ENCODE results near the gene GIMAP7.
"Not testable (repeated sequence)": the region's sequence is repeated elsewhere in the genome, so short reads cannot be mapped to it uniquely, and the experiment has no call there.

The GIMAP7 gene

DNA sequence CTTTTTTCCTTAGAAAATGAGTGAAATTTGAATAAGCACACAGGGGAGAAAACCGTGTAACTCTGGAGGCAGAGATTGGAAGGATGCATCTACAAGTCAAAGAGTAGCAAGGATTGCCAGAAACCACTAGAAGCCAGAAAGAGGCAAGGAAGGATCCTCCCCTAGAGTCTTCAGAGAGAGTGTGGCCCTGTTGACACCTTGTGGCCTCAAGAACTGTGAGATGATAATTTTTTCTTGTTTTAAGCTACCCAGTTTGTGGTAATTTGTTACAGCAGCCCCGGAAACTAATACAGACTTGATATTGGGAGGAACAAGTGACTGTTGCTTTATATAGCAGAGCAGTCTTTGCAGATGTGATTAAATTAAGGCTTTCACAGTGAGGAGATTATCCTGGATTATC is 3.6 kb upstream of the GIMAP7 start:
- no peak overlapping the region for H3K4me3 ChIP-seq (replicated peaks in 1 of 2; ENCODE audit: low read depth in 2 of 2, low read length in 2 of 2)
- no peak for DNase-seq (ENCODE audit: low read depth in 2 of 2)
- TF ChIP-seq, protein P1, sequence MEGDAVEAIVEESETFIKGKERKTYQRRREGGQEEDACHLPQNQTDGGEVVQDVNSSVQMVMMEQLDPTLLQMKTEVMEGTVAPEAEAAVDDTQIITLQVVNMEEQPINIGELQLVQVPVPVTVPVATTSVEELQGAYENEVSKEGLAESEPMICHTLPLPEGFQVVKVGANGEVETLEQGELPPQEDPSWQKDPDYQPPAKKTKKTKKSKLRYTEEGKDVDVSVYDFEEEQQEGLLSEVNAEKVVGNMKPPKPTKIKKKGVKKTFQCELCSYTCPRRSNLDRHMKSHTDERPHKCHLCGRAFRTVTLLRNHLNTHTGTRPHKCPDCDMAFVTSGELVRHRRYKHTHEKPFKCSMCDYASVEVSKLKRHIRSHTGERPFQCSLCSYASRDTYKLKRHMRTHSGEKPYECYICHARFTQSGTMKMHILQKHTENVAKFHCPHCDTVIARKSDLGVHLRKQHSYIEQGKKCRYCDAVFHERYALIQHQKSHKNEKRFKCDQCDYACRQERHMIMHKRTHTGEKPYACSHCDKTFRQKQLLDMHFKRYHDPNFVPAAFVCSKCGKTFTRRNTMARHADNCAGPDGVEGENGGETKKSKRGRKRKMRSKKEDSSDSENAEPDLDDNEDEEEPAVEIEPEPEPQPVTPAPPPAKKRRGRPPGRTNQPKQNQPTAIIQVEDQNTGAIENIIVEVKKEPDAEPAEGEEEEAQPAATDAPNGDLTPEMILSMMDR (IDR thresholded peaks at IDR 0.05; ENCODE audit: low read depth, low read length) = no peak

DNA sequence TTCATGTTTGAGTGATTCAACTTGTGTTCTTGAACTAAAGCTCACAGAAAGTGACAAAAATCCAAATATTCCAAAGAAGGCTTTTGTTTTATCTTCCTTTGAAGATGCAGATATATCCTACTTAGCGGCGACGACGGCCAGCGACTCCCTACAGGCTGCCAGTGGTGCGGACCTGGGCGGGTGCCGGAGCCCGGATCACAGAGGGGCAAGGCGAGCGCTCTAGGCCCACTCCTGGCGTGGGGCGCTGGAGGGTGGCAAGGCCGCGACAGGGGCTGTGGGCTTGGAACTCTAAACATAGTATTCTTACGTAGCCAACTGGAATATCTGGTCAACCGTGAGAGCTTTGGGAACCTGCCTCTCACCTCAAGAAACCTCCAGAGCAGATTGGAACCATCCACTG is 914 bp upstream of the GIMAP7 start:
- H3K4me3 ChIP-seq (replicated peaks in 1 of 2; ENCODE audit: low read depth in 2 of 2, low read length in 2 of 2) = no peak overlapping the region
- no peak for DNase-seq (ENCODE audit: low read depth in 2 of 2)
- TF ChIP-seq, protein P1 (IDR thresholded peaks at IDR 0.05; ENCODE audit: low read depth, low read length) = no peak

DNA sequence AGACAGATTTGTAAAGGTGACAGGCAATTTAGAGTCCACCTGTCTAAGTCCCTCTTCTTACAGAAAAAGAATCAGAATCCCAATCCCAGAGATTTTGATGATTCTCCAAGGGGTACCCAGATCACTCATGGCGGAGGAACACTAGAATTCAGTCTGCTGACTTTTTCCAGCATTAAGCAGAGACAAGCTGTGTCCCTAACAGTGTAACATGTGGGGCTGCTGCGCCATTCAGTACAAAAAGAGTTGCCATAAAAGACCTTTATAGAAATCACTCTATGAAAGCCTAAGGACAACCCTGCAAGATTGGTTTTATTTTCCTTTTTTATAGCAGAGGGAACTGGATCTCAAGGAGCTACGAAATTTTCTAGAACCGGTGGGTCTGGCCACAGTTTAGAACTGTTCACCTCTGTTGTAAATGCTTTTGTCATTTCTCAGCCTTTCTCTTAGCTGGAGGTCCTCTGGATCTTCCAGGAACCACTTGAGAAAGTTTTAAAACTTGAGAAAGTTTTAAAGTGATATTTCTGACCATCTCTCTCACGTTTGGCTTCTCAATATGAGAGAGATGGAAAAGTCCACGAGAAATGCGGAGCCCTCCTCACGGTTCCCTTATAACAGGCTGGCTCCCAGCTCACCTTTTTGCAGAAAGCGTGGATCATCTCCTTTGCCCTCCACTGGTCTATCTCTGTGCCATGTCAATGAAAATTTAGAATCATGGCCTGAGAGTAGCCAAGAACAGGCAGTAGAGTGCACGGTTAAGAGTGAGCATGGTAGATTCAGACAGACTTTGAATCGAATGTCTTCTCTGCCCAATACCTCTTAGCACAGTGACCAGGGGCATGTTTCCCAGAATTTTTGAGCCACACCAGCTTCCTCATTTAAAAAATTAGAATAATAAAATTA is 826 bp downstream of the GIMAP7 start:
- TF ChIP-seq, protein P1 (IDR thresholded peaks at IDR 0.05; ENCODE audit: low read depth, low read length) = no peak
- DNase-seq (ENCODE audit: low read depth in 2 of 2) = no peak
- H3K4me3 ChIP-seq (replicated peaks in 1 of 2; ENCODE audit: low read depth in 2 of 2, low read length in 2 of 2) = no peak overlapping the region

- H3K4me3 ChIP-seq (replicated peaks in 1 of 2; ENCODE audit: low read depth in 2 of 2, low read length in 2 of 2) = no peak overlapping the region
- TF ChIP-seq, protein P1 (IDR thresholded peaks at IDR 0.05; ENCODE audit: low read depth, low read length) = no peak
- no peak for DNase-seq (ENCODE audit: low read depth in 2 of 2)
These were observed 2.5 kb downstream of the GIMAP7 start for GRCh38 chr7:150516956-150517745.

DNA sequence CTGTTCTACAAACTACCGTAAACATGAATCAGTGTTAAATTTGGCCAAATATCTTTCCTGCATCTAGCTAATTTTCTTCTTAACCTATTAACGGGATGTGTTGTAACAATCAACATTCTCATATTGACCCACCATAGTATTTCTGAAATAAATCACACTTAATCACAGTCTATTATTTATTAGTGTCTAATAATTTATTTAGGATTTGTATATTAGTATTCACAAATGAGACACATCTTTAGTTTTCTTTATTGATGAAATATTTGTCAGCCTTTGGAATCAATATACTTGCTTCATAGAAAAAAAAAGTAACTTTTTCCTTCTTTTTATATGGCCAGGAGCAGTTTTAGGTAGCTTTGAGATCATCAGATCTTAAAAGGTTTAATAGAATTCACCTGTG is 4.6 kb downstream of the GIMAP7 start:
- TF ChIP-seq, protein P1 (IDR thresholded peaks at IDR 0.05; ENCODE audit: low read depth, low read length) = no peak
- no peak overlapping the region for H3K4me3 ChIP-seq (replicated peaks in 1 of 2; ENCODE audit: low read depth in 2 of 2, low read length in 2 of 2)

DNA sequence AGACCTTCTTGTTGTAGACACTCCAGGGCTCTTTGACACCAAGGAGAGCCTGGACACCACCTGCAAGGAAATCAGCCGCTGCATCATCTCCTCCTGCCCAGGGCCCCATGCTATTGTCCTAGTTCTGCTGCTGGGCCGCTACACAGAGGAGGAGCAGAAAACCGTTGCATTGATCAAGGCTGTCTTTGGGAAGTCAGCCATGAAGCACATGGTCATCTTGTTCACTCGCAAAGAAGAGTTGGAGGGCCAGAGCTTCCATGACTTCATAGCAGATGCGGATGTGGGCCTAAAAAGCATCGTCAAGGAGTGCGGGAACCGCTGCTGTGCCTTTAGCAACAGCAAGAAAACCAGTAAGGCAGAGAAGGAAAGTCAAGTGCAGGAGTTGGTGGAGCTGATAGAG is 5.5 kb downstream of the GIMAP7 start:
- H3K4me3 ChIP-seq (replicated peaks in 1 of 2; ENCODE audit: low read depth in 2 of 2, low read length in 2 of 2) = no peak overlapping the region
- no peak for DNase-seq (ENCODE audit: low read depth in 2 of 2)
- TF ChIP-seq, protein P1 (IDR thresholded peaks at IDR 0.05; ENCODE audit: low read depth, low read length) = no peak

More for the DNA sequence above, 4.6 kb downstream of the GIMAP7 start:
- no peak for DNase-seq (ENCODE audit: low read depth in 2 of 2)

DNA sequence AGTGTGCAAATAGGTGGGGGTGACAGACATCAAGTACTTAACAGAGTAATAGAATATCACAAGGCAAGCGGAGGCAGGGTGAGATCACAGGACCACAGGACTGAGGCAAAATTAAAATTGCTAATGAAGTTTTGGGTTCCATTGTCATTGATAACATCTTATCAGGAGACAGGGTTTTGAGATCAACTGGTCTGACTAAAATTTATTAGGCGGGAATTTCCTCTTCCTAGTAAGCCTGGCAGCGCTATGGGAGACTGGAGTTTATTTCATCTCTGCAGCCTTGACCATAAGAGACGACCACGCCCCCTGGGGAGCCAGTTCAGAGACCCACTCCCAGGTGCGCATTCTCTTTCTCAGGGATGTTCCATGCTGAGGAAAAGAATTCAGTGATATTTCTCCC is 8.3 kb downstream of the GIMAP7 start:
- not testable (repeated sequence) for DNase-seq (ENCODE audit: low read depth in 2 of 2); H3K4me3 ChIP-seq (replicated peaks in 1 of 2; ENCODE audit: low read depth in 2 of 2, low read length in 2 of 2)

Measured in cardiac fibroblast (primary cell).